Measurements from ENCODE around the gene CCDC142. TPM values are rescaled to one million over a fixed set of nuclear protein-coding genes. Genes with fewer than 3 reads are reported as not detected.

The CCDC142 gene
- total RNA-seq, 1 experiment from 2014 or later: 15.0 TPM

Other genes with a start within 250 kb of the CCDC142 start
- 0.18 to 0.41 TPM (median 0.28 TPM) in 5 replicates for gene SLC4A5, start 139.6 kb downstream of the CCDC142 start, total RNA-seq (2022; extraction: Qiagen RNA extraction; ENCODE audit: low read depth)
- 111 to 159 TPM (median 138 TPM) in 5 replicates for gene DCTN1, start 102.7 kb downstream of the CCDC142 start, total RNA-seq (2022; extraction: Qiagen RNA extraction; ENCODE audit: low read depth)
- gene C2orf81, start 61.4 kb downstream of the CCDC142 start, total RNA-seq (2022; extraction: Qiagen RNA extraction; ENCODE audit: low read depth): 3.2 to 4.4 TPM (median 3.2 TPM) in 5 replicates
- 77.2 to 88.4 TPM (median 80.7 TPM) in 5 replicates for gene WDR54, start 61.3 kb downstream of the CCDC142 start, total RNA-seq (2022; extraction: Qiagen RNA extraction; ENCODE audit: low read depth)
- 19.2 to 28.0 TPM (median 20.7 TPM) in 5 replicates for gene RTKN, start 41.1 kb downstream of the CCDC142 start, total RNA-seq (2022; extraction: Qiagen RNA extraction; ENCODE audit: low read depth)
- gene INO80B, start 27.9 kb downstream of the CCDC142 start, total RNA-seq (2022; extraction: Qiagen RNA extraction; ENCODE audit: low read depth): 39.5 to 51.7 TPM (median 48.4 TPM) in 5 replicates
- gene WBP1, start 24.6 kb downstream of the CCDC142 start, total RNA-seq (2022; extraction: Qiagen RNA extraction; ENCODE audit: low read depth): 52.9 to 81.9 TPM (median 75.1 TPM) in 5 replicates
- gene MOGS, start 17.6 kb downstream of the CCDC142 start, total RNA-seq (2022; extraction: Qiagen RNA extraction; ENCODE audit: low read depth): 37.8 to 51.9 TPM (median 50.9 TPM) in 5 replicates
- 105 to 147 TPM (median 128 TPM) in 5 replicates for gene MRPL53, start 10.3 kb downstream of the CCDC142 start, total RNA-seq (2022; extraction: Qiagen RNA extraction; ENCODE audit: low read depth)
- 14.8 to 19.3 TPM (median 17.3 TPM) in 5 replicates for gene TTC31, start 83 bp upstream of the CCDC142 start, total RNA-seq (2022; extraction: Qiagen RNA extraction; ENCODE audit: low read depth)
- gene LBX2, start 16.6 kb upstream of the CCDC142 start, total RNA-seq (2022; extraction: Qiagen RNA extraction; ENCODE audit: low read depth): 3.5 to 4.6 TPM (median 4.1 TPM) in 5 replicates
- gene PCGF1, start 24.7 kb upstream of the CCDC142 start, total RNA-seq (2022; extraction: Qiagen RNA extraction; ENCODE audit: low read depth): 28.2 to 39.3 TPM (median 31.9 TPM) in 5 replicates
- gene TLX2, start 31.5 kb upstream of the CCDC142 start, total RNA-seq (2022; extraction: Qiagen RNA extraction; ENCODE audit: low read depth): 0.14 to 0.43 TPM (median 0.25 TPM) in 5 replicates
- gene DQX1, start 43.2 kb upstream of the CCDC142 start, total RNA-seq (2022; extraction: Qiagen RNA extraction; ENCODE audit: low read depth): 0.08 to 0.12 TPM (median 0.11 TPM) in 3 of 5 replicates, not detected in the others
- 194 to 263 TPM (median 239 TPM) in 5 replicates for gene AUP1, start 46.7 kb upstream of the CCDC142 start, total RNA-seq (2022; extraction: Qiagen RNA extraction; ENCODE audit: low read depth)
- gene HTRA2, start 46.9 kb upstream of the CCDC142 start, total RNA-seq (2022; extraction: Qiagen RNA extraction; ENCODE audit: low read depth): 31.5 to 42.2 TPM (median 38.3 TPM) in 5 replicates
- 0.25 to 0.55 TPM (median 0.40 TPM) in 5 replicates for gene LOXL3, start 70.9 kb upstream of the CCDC142 start, total RNA-seq (2022; extraction: Qiagen RNA extraction; ENCODE audit: low read depth)
- gene DOK1, start 71.7 kb upstream of the CCDC142 start, total RNA-seq (2022; extraction: Qiagen RNA extraction; ENCODE audit: low read depth): 4.0 to 5.6 TPM (median 4.9 TPM) in 5 replicates
- gene M1AP, start 165.3 kb upstream of the CCDC142 start, total RNA-seq (2022; extraction: Qiagen RNA extraction; ENCODE audit: low read depth): not detected in 5 replicates
- gene SEMA4F, start 171.2 kb upstream of the CCDC142 start, total RNA-seq (2022; extraction: Qiagen RNA extraction; ENCODE audit: low read depth): 8.6 to 13.7 TPM (median 11.2 TPM) in 5 replicates